Endothelial cell of umbilical vein (primary cell): ENCODE data around the gene ACSS2. TPM values are rescaled to one million over a fixed set of nuclear protein-coding genes. Genes with fewer than 3 reads are reported as not detected.

ENCODE experiments used
- BruUV-seq: library from RNA; stranded (reverse); fragments of 400-500 nt; replicated peaks from 2 replicates; lab custom pipeline; 2021; lab: Mats Ljungman, UMichigan
- CTCF ChIA-PET: fragments of 300-600, 350-600 bp; sonication (Branson Sonifier 250); formaldehyde crosslinking; loops from one replicate; lab custom pipeline; 2021; ENCODE audit warnings: antibody characterized with exemption, inconsistent platforms; lab: Charles Lee
- POLR2A ChIA-PET: fragments of 300-600, 350-600 bp; sonication (Branson Sonifier 250); formaldehyde crosslinking; loops from one replicate; lab custom pipeline; 2021; ENCODE audit warnings: antibody characterized with exemption, inconsistent platforms; lab: Charles Lee
- DNase-seq: peaks from one replicate; pipeline ENCODE4 v3.0.0-alpha.2; 2011; ENCODE audit warnings: low read depth, low spot score
- FAIRE-seq: peaks from 2 replicates; lab custom pipeline; 2011; peaks lifted over from hg19 to GRCh38; lab: Jason Lieb, UNC
- H2AFZ ChIP-seq: 2 replicates; pipeline ENCODE4 v1.6.0; 2012; ENCODE audit warnings: low read depth, low read length, control low read depth, inconsistent platforms
- H3K27ac ChIP-seq: 2 replicates; pipeline ENCODE4 v1.5.1; 2011; ENCODE audit warnings: low read depth, mild to moderate bottlenecking, control low read depth, low read length, moderate library complexity; ENCODE audit not compliant: insufficient read depth
- H3K27me3 ChIP-seq, 2 experiments: 2 replicates each; pipeline versions ENCODE4 v1.6.0 to v1.6.1; 2011; ENCODE audit warnings: low read length in 2 of 2, mixed read lengths in 1 of 2; ENCODE audit not compliant: control insufficient read depth in 2 of 2, insufficient read depth in 2 of 2
- H3K36me3 ChIP-seq, 2 experiments: 2 replicates in 1 of 2; 3 replicates in 1 of 2; pipeline ENCODE4 v1.5.1; 2011; ENCODE audit warnings: low read length in 2 of 2, mild to moderate bottlenecking in 1 of 2, moderate library complexity in 1 of 2; ENCODE audit not compliant: control insufficient read depth in 2 of 2, insufficient read depth in 2 of 2; ENCODE audit errors: extremely low read depth in 1 of 2
- H3K4me1 ChIP-seq: 3 replicates; pipeline ENCODE4 v1.5.1; 2011; ENCODE audit warnings: mild to moderate bottlenecking, low read length; ENCODE audit not compliant: control insufficient read depth, insufficient read depth; ENCODE audit errors: extremely low read depth
- H3K4me2 ChIP-seq: 2 replicates; pipeline ENCODE4 v1.6.1; 2011; ENCODE audit warnings: low read length, control low read depth, mixed read lengths; ENCODE audit not compliant: insufficient read depth
- H3K4me3 ChIP-seq, 3 experiments: fragments of 200-600 bp in 1 of 3; sonication (generic), shearing (Covaris generic) in 1 of 3; replicated peaks in 1 of 3; 2 replicates each; pipeline ENCODE4 v1.5.1; 2011 to 2016; ENCODE audit warnings: control low read depth in 3 of 3, low read length in 3 of 3, mild to moderate bottlenecking in 2 of 3, inconsistent platforms in 1 of 3, low read depth in 1 of 3, moderate library complexity in 1 of 3; ENCODE audit not compliant: insufficient read depth in 1 of 3
- H3K79me2 ChIP-seq: 2 replicates; pipeline ENCODE4 v1.6.0; 2012; ENCODE audit warnings: low read length, inconsistent platforms; ENCODE audit not compliant: control insufficient read depth, insufficient read depth
- H3K9ac ChIP-seq: replicated peaks from 2 replicates; pipeline ENCODE3; 2011; ENCODE audit warnings: low read length, control low read depth; ENCODE audit not compliant: insufficient read depth; ENCODE audit errors: extremely low read depth
- H3K9me1 ChIP-seq: replicated peaks from 3 replicates; pipeline ENCODE4 v1.6.0; 2011; ENCODE audit warnings: mild to moderate bottlenecking, low read length; ENCODE audit not compliant: control insufficient read depth, insufficient read depth; ENCODE audit errors: extremely low read depth
- H3K9me3 ChIP-seq: replicated peaks from 2 replicates; pipeline ENCODE4 v1.5.1; 2012; ENCODE audit warnings: low read length, inconsistent platforms; ENCODE audit not compliant: control insufficient read depth, insufficient read depth
- H4K20me1 ChIP-seq: replicated peaks from 2 replicates; pipeline ENCODE3; 2011; ENCODE audit warnings: mild to moderate bottlenecking, low read length; ENCODE audit not compliant: control insufficient read depth, insufficient read depth; ENCODE audit errors: extremely low read depth
- EZH2 ChIP-seq: IDR thresholded peaks from 2 replicates; pipeline ENCODE4 v1.6.1; 2012; ENCODE audit warnings: borderline replicate concordance, low read depth, mild to moderate bottlenecking, moderate library complexity, low read length, inconsistent platforms; ENCODE audit not compliant: severe bottlenecking
- FOS ChIP-seq: IDR thresholded peaks from 2 replicates; pipeline ENCODE4 v1.6.1; 2011; ENCODE audit warnings: mild to moderate bottlenecking, low read length, moderate library complexity, borderline replicate concordance; ENCODE audit not compliant: insufficient read depth
- GATA2 ChIP-seq: IDR thresholded peaks from 2 replicates; pipeline ENCODE4 v1.7.0; 2011; ENCODE audit warnings: low read depth, mild to moderate bottlenecking, moderate library complexity, mixed read lengths, low read length; ENCODE audit not compliant: insufficient read length, insufficient read depth
- JUN ChIP-seq: IDR thresholded peaks from 2 replicates; pipeline ENCODE4 v1.6.1; 2011; ENCODE audit warnings: borderline replicate concordance, low read depth; ENCODE audit not compliant: insufficient read length, insufficient read depth
- MYC ChIP-seq: IDR thresholded peaks from one replicate; pipeline ENCODE4 v1.6.1; 2011; ENCODE audit warnings: mild to moderate bottlenecking, low read depth, low read length
- POLR2A ChIP-seq: IDR thresholded peaks from 2 replicates; pipeline ENCODE4 v1.6.1; 2012; ENCODE audit warnings: low read depth, mild to moderate bottlenecking, control low read depth, low read length
- POLR2AphosphoS5 ChIP-seq: IDR thresholded peaks from 2 replicates; pipeline ENCODE4 v1.6.1; 2012; ENCODE audit warnings: low read depth, mild to moderate bottlenecking, control low read depth, low read length, moderate library complexity; ENCODE audit not compliant: insufficient read depth
- dilution Hi-C: fragments of 300-500 bp; cut with MboI; formaldehyde crosslinking; loops from one replicate; pipeline ENCODE4 v1.15.0; 2019; ENCODE audit warnings: low sequenced_read_pairs; ENCODE audit not compliant: extremely low pct_ligation_motif_present
- intact Hi-C: fragments of 100-400 bp; cut with micrococcal nuclease; formaldehyde crosslinking; loops from one replicate; pipeline ENCODE4 v1.10.0; 2022
- polyA plus RNA-seq, 4 experiments: library from polyadenylated mRNA; depleted of rRNA in 3 of 4; stranded (reverse) in 3 of 4; unstranded in 1 of 4; fragments of >200 nt; gene quantifications; 2 replicates each; pipeline versions ENCODE4 v1.2.1 to v1.2.3, GENCODE V29; 2011 to 2012; ENCODE audit warnings: missing spikeins in 1 of 4
- total RNA-seq: library from RNA; stranded (reverse); gene quantifications from 2 replicates; pipeline ENCODE4 v1.2.3, GENCODE V29; 2021
- TF ChIP-seq, protein P1 (sequence below): IDR thresholded peaks from 2 replicates; pipeline ENCODE4 v1.6.1; 2011; ENCODE audit not compliant: insufficient read depth, insufficient read length
- TF ChIP-seq, protein P2 (sequence below), 2 donors: IDR thresholded peaks; 1 replicate in 1 of 2; 2 replicates in 1 of 2; pipeline ENCODE4 v1.5.1; 2011; ENCODE audit warnings: low read length in 2 of 2, mild to moderate bottlenecking in 2 of 2, moderate library complexity in 2 of 2, control low read depth in 1 of 2, inconsistent platforms in 1 of 2, low read depth in 1 of 2; ENCODE audit not compliant: insufficient read depth in 1 of 2; ENCODE audit errors: extremely low read depth in 1 of 2

The ACSS2 gene
- total and polyA plus RNA-seq, 2 donors (not counting 3 experiments of a cell fraction or from before 2014, with no cell fraction given), result 40.7 to 42.3 TPM

DNA sequence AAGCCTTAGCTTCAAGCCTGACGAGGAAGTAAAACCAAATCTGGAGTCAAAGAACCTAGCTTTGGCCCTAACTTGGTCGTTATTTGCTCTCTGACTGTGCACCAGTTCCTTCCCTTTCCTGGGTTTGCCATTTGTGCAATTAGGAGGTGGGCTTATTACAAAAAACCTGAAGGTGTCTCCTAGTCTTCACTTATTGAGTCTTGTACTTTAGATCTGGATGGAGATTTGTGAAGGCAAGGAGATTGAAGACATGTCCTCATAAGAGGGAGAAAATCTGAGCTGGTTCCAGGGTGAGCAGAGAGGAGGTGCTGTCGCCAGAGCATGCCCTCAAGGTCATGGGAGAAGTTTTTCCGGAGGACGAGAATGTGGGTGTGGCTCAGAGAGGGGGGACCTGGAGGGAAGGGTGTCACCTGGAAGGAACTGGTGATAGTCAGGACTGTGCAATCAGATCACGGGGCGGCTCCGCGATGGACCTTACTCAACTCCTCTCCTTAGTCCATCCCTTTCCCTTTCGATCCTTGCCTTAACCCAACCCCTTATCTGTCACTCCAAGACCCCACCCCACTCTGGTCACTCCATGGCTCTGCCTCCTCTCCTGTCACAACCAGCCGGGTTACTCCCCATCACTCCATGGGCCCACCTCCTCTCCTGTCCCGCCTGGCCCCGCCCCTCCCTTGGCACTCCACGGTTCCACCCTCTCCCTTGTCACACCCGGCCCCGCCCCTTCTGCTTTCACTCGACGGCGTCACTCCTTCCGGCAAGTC lies 588 bp upstream of the ACSS2 start:
- no TSS peak for BruUV-seq
- H3K9ac ChIP-seq, result no peak overlapping the region
- H3K27me3 ChIP-seq, result no peaks in the 10 kb centered on the region
- ChIA-PET CTCF (interaction anchor here (0.7 to 6.0 kb wide), 22 partner anchors 25 to 430 kb away, joined by 3 to 182 read pairs (median 5); partner anchors contain the start of genes EDEM2, GSS and MYH7B), POLR2A (interaction anchor here (0.6 to 2.1 kb wide), 2 partner anchors 80 to 125 kb away, joined by 3 to 15 read pairs; partner anchors contain the start of genes GSS and MYH7B)
- intact Hi-C loops (loop anchor here (1.0 to 2.0 kb wide), 5 partner anchors 31 to 333 kb away; partner anchors contain the start of genes GSS, MYH7B, NCOA6 and TRPC4AP), dilution Hi-C loops (no loop called here)
- H3K4me1 ChIP-seq, result peaks cover 12% of the 10 kb centered on the region
- FAIRE-seq (peak; percentile 98), DNase-seq (no peak)
- peaks cover 10% of the 10 kb centered on the region for H3K79me2 ChIP-seq
- H3K36me3 ChIP-seq, result no peaks in the 10 kb centered on the region
- TF ChIP-seq POLR2AphosphoS5, result no peak
- no peak for TF ChIP-seq POLR2A
- no peak for TF ChIP-seq MYC
- TF ChIP-seq FOS, result no peak
- TF ChIP-seq, protein P1, sequence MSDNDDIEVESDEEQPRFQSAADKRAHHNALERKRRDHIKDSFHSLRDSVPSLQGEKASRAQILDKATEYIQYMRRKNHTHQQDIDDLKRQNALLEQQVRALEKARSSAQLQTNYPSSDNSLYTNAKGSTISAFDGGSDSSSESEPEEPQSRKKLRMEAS, result no peak
- TF ChIP-seq EZH2, result no peak
- no peak for TF ChIP-seq JUN
- TF ChIP-seq, protein P2, sequence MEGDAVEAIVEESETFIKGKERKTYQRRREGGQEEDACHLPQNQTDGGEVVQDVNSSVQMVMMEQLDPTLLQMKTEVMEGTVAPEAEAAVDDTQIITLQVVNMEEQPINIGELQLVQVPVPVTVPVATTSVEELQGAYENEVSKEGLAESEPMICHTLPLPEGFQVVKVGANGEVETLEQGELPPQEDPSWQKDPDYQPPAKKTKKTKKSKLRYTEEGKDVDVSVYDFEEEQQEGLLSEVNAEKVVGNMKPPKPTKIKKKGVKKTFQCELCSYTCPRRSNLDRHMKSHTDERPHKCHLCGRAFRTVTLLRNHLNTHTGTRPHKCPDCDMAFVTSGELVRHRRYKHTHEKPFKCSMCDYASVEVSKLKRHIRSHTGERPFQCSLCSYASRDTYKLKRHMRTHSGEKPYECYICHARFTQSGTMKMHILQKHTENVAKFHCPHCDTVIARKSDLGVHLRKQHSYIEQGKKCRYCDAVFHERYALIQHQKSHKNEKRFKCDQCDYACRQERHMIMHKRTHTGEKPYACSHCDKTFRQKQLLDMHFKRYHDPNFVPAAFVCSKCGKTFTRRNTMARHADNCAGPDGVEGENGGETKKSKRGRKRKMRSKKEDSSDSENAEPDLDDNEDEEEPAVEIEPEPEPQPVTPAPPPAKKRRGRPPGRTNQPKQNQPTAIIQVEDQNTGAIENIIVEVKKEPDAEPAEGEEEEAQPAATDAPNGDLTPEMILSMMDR (IDR thresholded peaks at IDR 0.05; ENCODE audit: extremely low read depth in 1 of 2, insufficient read depth in 1 of 2, low read depth in 1 of 2, low read length in 2 of 2), result no peak
- no peak for TF ChIP-seq GATA2
- H3K4me3 ChIP-seq, result peak overlapping the region in 2 of 3 experiments; percentile 5 to 29
- no peak overlapping the region for H3K27ac ChIP-seq
- no peaks in the 10 kb centered on the region for H3K9me3 ChIP-seq
- peak overlapping the region; percentile 30 for H3K4me2 ChIP-seq
- no peaks in the 10 kb centered on the region for H4K20me1 ChIP-seq
- H2AFZ ChIP-seq, result peak overlapping the region; percentile 67
- no peaks in the 10 kb centered on the region for H3K9me1 ChIP-seq
